ENCODE results near the gene GTF3C2. TPM values are rescaled to one million over a fixed set of nuclear protein-coding genes. Genes with fewer than 3 reads are reported as not detected.

The GTF3C2 gene
- total and polyA plus RNA-seq, 2 of the 13 experiments (the other 11 are each of a cell fraction or from before 2014, with no cell fraction given): 77.5 to 130 TPM

DNA sequence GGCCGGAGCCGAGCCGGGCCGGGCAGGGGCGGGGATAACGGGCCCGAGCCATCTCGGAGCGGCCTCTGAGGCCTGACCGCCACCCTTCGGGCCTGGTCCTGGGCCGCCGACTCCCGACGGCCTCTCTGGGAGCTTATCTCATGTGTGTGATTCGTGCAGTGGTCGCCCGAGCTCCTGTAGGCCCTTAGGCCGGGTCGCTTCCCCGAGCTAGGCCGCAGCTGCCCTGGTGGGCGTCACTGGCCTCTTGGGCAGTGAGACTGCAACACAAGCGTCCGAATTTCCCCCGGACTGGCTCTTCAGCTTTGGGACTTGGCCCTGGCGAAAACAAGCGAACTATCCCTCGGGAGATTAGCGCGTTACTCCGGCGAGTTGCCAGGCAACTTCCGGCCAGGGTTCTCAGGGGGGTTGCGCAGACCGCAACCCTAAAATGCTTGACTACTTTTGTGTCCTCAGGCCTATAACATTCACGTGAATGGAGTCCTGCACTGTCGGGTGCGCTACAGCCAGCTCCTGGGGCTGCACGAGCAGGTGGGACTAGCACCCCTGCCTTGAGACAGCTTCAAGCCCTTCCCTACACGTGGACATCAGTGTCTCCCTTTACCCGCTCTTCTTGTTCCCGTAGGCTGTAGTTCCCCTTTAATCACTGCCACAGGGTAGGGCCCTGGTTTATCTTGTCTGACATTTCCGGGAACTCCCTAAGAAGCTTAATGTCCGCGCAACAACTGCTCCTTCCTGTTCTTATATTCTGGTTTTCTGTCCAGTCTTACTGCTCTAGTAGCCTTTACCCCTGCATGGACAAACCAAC lies 14.5 kb upstream of the GTF3C2 start (continued):
- TF ChIP-seq ZNF350 (CRISPR knock-in tag; IDR thresholded peaks at IDR 0.05; ENCODE audit: borderline replicate concordance, low read depth) (peak; percentile 16; the same call in 1 of the 2 replicates), ZZZ3 (CRISPR knock-in tag; IDR thresholded peaks at IDR 0.05; ENCODE audit: borderline replicate concordance) (no peak; the same call in 1 of the 2 replicates), ZNF713 (CRISPR knock-in tag; IDR thresholded peaks at IDR 0.05) (no peak), ARHGAP35 (CRISPR knock-in tag; IDR thresholded peaks at IDR 0.05; ENCODE audit: borderline replicate concordance) (no peak; the same call in 1 of the 2 replicates), ZNF766 (CRISPR knock-in tag; IDR thresholded peaks at IDR 0.05; ENCODE audit: borderline replicate concordance) (no peak), ZNF788 (CRISPR knock-in tag; IDR thresholded peaks at IDR 0.05; ENCODE audit: borderline replicate concordance) (no peak), ZNF256 (CRISPR knock-in tag; conservative IDR thresholded peaks at IDR 0.05) (no peak), ZNF20 (CRISPR knock-in tag; IDR thresholded peaks at IDR 0.05) (peak; percentile 2; the same call in 1 of the 2 replicates), RFX3 (CRISPR knock-in tag; IDR thresholded peaks at IDR 0.05) (no peak), TCF12 (IDR thresholded peaks at IDR 0.05) (no peak), TCF12 (CRISPR knock-in tag; IDR thresholded peaks at IDR 0.05) (no peak), IRF2 (CRISPR knock-in tag; IDR thresholded peaks at IDR 0.05) (no peak), HCFC1 (IDR thresholded peaks at IDR 0.05; ENCODE audit: low read depth, low read length) (no peak), KAT8 (CRISPR knock-in tag; IDR thresholded peaks at IDR 0.05) (no peak), NFIC (IDR thresholded peaks at IDR 0.05; ENCODE audit: low read length) (no peak), MTF2 (CRISPR knock-in tag; IDR thresholded peaks at IDR 0.05; ENCODE audit: borderline replicate concordance) (no peak), FOSL1 (CRISPR knock-in tag; IDR thresholded peaks at IDR 0.05; ENCODE audit: borderline replicate concordance) (no peak), ELF4 (CRISPR knock-in tag; IDR thresholded peaks at IDR 0.05; ENCODE audit: borderline replicate concordance) (no peak), MEIS2 (CRISPR knock-in tag; IDR thresholded peaks at IDR 0.05) (no peak; the same call in 1 of the 2 replicates)
- TF ChIP-seq, protein P1, sequence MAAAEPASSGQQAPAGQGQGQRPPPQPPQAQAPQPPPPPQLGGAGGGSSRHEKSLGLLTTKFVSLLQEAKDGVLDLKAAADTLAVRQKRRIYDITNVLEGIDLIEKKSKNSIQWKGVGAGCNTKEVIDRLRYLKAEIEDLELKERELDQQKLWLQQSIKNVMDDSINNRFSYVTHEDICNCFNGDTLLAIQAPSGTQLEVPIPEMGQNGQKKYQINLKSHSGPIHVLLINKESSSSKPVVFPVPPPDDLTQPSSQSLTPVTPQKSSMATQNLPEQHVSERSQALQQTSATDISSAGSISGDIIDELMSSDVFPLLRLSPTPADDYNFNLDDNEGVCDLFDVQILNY (CRISPR knock-in tag; conservative IDR thresholded peaks at IDR 0.05): no peak
- TF ChIP-seq, protein P2, sequence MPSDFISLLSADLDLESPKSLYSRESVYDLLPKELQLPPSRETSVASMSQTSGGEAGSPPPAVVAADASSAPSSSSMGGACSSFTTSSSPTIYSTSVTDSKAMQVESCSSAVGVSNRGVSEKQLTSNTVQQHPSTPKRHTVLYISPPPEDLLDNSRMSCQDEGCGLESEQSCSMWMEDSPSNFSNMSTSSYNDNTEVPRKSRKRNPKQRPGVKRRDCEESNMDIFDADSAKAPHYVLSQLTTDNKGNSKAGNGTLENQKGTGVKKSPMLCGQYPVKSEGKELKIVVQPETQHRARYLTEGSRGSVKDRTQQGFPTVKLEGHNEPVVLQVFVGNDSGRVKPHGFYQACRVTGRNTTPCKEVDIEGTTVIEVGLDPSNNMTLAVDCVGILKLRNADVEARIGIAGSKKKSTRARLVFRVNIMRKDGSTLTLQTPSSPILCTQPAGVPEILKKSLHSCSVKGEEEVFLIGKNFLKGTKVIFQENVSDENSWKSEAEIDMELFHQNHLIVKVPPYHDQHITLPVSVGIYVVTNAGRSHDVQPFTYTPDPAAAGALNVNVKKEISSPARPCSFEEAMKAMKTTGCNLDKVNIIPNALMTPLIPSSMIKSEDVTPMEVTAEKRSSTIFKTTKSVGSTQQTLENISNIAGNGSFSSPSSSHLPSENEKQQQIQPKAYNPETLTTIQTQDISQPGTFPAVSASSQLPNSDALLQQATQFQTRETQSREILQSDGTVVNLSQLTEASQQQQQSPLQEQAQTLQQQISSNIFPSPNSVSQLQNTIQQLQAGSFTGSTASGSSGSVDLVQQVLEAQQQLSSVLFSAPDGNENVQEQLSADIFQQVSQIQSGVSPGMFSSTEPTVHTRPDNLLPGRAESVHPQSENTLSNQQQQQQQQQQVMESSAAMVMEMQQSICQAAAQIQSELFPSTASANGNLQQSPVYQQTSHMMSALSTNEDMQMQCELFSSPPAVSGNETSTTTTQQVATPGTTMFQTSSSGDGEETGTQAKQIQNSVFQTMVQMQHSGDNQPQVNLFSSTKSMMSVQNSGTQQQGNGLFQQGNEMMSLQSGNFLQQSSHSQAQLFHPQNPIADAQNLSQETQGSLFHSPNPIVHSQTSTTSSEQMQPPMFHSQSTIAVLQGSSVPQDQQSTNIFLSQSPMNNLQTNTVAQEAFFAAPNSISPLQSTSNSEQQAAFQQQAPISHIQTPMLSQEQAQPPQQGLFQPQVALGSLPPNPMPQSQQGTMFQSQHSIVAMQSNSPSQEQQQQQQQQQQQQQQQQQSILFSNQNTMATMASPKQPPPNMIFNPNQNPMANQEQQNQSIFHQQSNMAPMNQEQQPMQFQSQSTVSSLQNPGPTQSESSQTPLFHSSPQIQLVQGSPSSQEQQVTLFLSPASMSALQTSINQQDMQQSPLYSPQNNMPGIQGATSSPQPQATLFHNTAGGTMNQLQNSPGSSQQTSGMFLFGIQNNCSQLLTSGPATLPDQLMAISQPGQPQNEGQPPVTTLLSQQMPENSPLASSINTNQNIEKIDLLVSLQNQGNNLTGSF (CRISPR knock-in tag; IDR thresholded peaks at IDR 0.05): no peak
- TF ChIP-seq, protein P3, sequence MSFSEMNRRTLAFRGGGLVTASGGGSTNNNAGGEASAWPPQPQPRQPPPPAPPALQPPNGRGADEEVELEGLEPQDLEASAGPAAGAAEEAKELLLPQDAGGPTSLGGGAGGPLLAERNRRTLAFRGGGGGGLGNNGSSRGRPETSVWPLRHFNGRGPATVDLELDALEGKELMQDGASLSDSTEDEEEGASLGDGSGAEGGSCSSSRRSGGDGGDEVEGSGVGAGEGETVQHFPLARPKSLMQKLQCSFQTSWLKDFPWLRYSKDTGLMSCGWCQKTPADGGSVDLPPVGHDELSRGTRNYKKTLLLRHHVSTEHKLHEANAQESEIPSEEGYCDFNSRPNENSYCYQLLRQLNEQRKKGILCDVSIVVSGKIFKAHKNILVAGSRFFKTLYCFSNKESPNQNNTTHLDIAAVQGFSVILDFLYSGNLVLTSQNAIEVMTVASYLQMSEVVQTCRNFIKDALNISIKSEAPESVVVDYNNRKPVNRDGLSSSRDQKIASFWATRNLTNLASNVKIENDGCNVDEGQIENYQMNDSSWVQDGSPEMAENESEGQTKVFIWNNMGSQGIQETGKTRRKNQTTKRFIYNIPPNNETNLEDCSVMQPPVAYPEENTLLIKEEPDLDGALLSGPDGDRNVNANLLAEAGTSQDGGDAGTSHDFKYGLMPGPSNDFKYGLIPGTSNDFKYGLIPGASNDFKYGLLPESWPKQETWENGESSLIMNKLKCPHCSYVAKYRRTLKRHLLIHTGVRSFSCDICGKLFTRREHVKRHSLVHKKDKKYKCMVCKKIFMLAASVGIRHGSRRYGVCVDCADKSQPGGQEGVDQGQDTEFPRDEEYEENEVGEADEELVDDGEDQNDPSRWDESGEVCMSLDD (CRISPR knock-in tag; IDR thresholded peaks at IDR 0.05; ENCODE audit: borderline replicate concordance): no peak; the same call in 1 of the 2 replicates
